ENCODE results near the gene IGFL1.
"Not testable (repeated sequence)": the region's sequence is repeated elsewhere in the genome, so short reads cannot be mapped to it uniquely, and the experiment has no call there.

Gene IGFL1

DNA sequence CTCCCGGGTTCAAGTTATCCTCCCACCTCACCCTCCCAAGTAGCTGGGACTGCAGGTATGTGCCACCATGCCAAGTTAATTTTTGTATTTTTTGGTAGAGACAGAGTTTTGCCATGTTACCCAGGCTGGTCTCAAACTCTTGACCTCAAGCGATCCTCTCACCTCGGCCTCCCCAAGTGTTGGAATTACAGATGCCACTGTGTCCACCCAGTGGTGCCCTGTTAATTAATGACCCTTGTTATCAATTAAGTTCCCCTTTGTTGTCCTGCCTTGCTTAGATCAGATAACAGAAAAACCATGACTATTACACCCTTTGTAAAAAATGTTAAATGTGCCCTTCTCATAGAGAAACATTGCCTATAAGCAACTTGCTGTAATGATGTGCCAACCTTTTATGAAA lies 34.4 kb upstream of the IGFL1 start:
- no peak for DNase-seq (ENCODE audit: extremely low read depth, low read depth)
- no peak for TF ChIP-seq CTCF (IDR thresholded peaks at IDR 0.05; ENCODE audit: low read depth, low read length, missing control alignments)
- no peak overlapping the region for H3K4me3 ChIP-seq (replicated peaks; ENCODE audit: low read depth, low read length)

DNA sequence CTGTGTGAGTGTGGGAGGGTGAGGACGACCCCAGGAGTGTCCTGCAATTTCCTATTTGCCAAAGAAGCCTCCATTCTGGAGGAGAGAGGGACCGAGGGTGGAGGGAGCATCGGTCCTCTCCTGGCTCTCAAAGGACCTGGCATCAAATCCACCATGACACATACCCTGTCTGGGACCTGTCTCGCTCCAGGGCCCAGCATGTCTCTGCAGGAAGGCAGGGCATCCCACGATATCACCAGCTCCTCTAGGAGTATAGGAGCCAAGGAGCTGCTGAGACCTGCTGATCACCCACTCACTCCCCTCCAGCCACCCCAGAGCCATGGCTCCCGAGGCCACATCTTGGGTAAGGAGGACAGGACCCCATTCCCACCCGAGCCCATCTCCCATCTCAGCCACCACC lies 33.6 kb upstream of the IGFL1 start:
- not testable (repeated sequence) for H3K4me3 ChIP-seq (replicated peaks; ENCODE audit: low read depth, low read length); DNase-seq (ENCODE audit: extremely low read depth, low read depth)

- no peak for DNase-seq (ENCODE audit: extremely low read depth, low read depth)
- no peak overlapping the region for H3K4me3 ChIP-seq (replicated peaks; ENCODE audit: low read depth, low read length)
- no peak for TF ChIP-seq CTCF (IDR thresholded peaks at IDR 0.05; ENCODE audit: low read depth, low read length, missing control alignments)
These were observed 33.0 kb upstream of the IGFL1 start for GRCh38 chr19:46196410-46197124.

DNA sequence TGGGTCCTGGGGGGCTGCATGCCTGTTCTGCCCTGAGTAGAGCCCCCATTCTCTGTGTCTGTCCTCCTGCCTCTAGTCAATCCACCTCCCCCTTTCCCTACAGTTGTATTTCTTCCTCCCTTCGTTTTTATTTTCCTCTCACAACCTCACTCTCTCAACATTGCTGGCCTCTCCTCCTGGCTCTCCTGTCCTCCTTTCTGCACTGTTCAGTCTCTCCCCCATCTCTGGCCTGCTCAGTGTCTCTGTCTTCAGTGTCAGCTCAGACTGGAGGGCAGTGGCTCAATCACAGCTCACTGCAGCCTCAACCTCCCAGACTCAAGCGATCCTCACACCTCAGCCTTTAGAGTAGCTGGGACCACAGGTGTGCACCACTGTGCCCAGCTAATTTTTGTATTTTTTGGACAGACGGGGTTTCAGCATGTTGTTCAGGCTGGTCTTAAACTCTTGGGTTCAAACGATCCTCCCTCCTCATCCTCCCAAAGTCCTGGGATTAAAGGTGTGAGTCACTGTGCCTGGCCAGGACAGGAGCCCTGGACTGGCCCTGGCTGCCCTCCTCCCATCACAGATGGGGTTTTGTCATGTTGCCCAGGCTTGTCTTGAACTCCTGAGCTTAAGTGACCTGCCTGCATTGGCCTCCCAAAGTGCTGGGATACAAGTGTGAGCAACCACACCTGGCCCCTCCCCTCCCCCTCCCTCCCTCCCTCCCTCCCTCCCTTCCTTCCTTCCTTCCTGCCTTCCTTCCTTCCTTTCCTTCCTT lies 32.0 kb upstream of the IGFL1 start:
- TF ChIP-seq CTCF (IDR thresholded peaks at IDR 0.05; ENCODE audit: low read depth, low read length, missing control alignments): no peak
- no peak overlapping the region for H3K4me3 ChIP-seq (replicated peaks; ENCODE audit: low read depth, low read length)
- no peak for DNase-seq (ENCODE audit: extremely low read depth, low read depth)

- no peak overlapping the region for H3K4me3 ChIP-seq (replicated peaks; ENCODE audit: low read depth, low read length)
- no peak for DNase-seq (ENCODE audit: extremely low read depth, low read depth)
- no peak for TF ChIP-seq CTCF (IDR thresholded peaks at IDR 0.05; ENCODE audit: low read depth, low read length, missing control alignments)
These were observed 30.8 kb upstream of the IGFL1 start for GRCh38 chr19:46198756-46199155.

DNA sequence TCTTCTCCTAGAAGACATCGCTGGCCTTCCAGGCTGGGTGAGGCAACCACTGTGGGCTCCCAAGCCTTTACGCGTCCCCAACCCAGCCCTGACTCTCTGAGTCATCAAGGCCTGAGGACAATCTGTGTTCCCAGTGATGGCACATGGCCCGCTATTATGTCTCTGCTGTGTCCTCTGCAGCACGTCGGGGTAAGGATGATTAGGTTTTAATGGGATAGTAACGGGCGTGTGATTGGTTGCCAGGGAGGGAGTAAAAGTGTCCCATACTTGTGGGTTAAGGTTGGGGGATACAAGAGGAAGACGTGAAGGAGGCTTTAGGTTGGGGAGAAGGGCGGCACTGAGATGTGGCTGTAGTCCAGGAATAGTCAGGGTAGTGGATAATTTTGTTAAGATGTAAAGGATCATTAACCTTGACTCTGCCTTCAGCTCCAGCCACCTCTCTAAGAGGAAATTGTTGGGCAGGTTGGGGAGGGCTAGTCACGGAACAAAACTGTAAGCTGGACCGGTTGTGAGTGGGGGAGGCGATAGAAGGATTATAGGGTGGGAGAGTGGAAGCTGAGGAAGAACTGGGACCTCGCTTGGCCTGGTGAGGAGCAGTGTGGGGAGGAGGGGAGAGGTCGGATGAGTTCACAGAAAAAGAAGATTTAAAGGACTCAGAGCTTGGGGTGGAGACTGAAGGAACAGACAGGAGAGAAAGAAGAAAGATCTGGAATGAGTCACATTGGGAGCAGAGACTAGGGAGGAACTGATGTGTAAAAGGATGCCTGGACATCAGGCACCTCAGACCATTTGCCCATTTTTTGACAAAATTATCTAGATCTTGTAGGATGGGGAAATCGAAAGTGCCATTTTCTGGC lies 27.9 kb upstream of the IGFL1 start:
- DNase-seq (ENCODE audit: extremely low read depth, low read depth): no peak
- TF ChIP-seq CTCF (IDR thresholded peaks at IDR 0.05; ENCODE audit: low read depth, low read length, missing control alignments): no peak
- H3K4me3 ChIP-seq (replicated peaks; ENCODE audit: low read depth, low read length): no peak overlapping the region

DNA sequence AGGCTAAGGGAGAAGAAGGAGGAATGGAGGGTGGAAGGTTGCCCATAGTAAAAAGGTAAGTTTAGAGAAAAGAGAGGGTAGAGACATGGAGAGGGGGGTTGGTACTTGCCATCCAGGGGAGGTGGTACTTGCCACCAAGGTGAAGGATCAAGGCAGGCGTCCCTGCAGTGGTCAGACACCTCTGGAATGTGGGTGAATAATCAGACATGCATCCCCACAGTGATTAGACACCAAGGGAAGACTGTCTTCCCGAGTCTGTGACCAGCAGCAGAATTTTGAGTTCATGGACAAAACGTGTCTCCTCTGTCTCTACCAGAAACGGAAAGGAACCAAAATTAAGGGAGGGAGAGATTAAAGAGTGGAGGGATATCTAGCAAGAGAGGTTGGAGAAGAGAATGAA lies 27.1 kb upstream of the IGFL1 start:
- DNase-seq (ENCODE audit: extremely low read depth, low read depth): no peak
- H3K4me3 ChIP-seq (replicated peaks; ENCODE audit: low read depth, low read length): no peak overlapping the region
- TF ChIP-seq CTCF (IDR thresholded peaks at IDR 0.05; ENCODE audit: low read depth, low read length, missing control alignments): no peak
